Liver (tissue), 3 donors: Measurements from ENCODE around the gene ZNF333.

Source experiments
- CTCF ChIP-seq: fragments of 150-350 bp; IDR thresholded peaks from 2 replicates; pipeline ENCODE4 v1.5.1; 2017; ENCODE audit warnings: improper control_type of control experiment, low read depth, low read length; ENCODE audit not compliant: missing input control
- MAX ChIP-seq: IDR thresholded peaks from 2 replicates; pipeline ENCODE4 v1.6.1; 2016; ENCODE audit warnings: antibody characterized with exemption
- RAD21 ChIP-seq, 2 donors: IDR thresholded peaks; 2 replicates each; pipeline ENCODE4 v1.6.1; 2016; ENCODE audit warnings: antibody characterized with exemption in 2 of 2, mild to moderate bottlenecking in 2 of 2
- RXRA ChIP-seq, 2 donors: IDR thresholded peaks; 2 replicates each; pipeline ENCODE4 v1.6.1; 2017 to 2018; ENCODE audit warnings: antibody characterized with exemption in 2 of 2, mild to moderate bottlenecking in 1 of 2
- TAF1 ChIP-seq: conservative IDR thresholded peaks from 2 replicates; pipeline ENCODE4 v1.6.1; 2016; ENCODE audit warnings: antibody characterized with exemption, mild to moderate bottlenecking
- YY1 ChIP-seq: IDR thresholded peaks from 2 replicates; pipeline ENCODE4 v1.6.1; 2016; ENCODE audit warnings: antibody characterized with exemption, mild to moderate bottlenecking
- TF ChIP-seq, protein P1 (sequence below): IDR thresholded peaks from 2 replicates; pipeline ENCODE4 v1.6.1; 2016; ENCODE audit warnings: antibody characterized with exemption, mild to moderate bottlenecking
- donor health status: healthy.
- donor health status: healthy.

DNA sequence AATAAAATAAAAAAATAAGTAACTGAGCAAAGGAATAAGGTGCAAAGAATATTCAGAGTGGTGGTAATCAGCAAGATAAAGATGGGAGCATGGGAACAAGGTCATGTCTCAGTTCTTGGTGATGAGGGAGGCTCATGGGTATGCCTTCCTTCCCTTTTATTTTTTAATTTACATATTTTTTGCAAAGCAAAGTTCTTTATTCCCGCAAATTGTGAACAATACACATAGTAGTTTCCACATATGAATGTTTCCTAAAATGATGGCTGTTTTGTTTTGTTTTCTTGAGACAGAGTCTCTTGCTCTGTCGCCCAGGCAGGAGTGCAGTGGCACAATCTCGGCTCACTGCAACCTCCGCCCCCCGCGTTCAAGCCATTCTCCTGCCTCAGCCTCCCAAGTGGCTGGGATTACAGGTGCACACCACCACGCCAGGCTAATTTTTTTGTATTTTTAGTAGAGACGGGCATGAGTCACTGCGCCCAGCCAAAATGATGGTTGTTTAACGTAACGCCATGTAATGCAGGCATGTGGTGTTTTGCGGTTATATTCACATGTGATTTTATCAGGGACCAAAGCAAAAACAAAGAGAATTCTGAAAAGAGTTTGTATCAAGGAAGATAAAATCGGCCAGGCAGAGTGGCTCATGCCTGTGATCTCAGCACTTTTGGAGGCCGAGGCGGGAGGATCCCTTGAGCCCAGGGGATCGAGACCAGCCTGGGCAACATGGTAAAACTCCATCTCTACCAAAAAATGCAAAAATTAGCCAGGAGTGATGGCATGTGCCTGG lies 93.0 kb downstream of the ZNF333 start:
- TF ChIP-seq RXRA (IDR thresholded peaks at IDR 0.05): no peak
- TF ChIP-seq CTCF: no peak
- no peak for TF ChIP-seq YY1
- TF ChIP-seq TAF1: no peak
- no peak for TF ChIP-seq RAD21 (IDR thresholded peaks at IDR 0.05)
- TF ChIP-seq, protein P1, sequence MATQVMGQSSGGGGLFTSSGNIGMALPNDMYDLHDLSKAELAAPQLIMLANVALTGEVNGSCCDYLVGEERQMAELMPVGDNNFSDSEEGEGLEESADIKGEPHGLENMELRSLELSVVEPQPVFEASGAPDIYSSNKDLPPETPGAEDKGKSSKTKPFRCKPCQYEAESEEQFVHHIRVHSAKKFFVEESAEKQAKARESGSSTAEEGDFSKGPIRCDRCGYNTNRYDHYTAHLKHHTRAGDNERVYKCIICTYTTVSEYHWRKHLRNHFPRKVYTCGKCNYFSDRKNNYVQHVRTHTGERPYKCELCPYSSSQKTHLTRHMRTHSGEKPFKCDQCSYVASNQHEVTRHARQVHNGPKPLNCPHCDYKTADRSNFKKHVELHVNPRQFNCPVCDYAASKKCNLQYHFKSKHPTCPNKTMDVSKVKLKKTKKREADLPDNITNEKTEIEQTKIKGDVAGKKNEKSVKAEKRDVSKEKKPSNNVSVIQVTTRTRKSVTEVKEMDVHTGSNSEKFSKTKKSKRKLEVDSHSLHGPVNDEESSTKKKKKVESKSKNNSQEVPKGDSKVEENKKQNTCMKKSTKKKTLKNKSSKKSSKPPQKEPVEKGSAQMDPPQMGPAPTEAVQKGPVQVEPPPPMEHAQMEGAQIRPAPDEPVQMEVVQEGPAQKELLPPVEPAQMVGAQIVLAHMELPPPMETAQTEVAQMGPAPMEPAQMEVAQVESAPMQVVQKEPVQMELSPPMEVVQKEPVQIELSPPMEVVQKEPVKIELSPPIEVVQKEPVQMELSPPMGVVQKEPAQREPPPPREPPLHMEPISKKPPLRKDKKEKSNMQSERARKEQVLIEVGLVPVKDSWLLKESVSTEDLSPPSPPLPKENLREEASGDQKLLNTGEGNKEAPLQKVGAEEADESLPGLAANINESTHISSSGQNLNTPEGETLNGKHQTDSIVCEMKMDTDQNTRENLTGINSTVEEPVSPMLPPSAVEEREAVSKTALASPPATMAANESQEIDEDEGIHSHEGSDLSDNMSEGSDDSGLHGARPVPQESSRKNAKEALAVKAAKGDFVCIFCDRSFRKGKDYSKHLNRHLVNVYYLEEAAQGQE: no peak
- no peak for TF ChIP-seq MAX
